HepG2 (cell line): Measurements from ENCODE around the gene KLF7. TPM values are rescaled to one million over a fixed set of nuclear protein-coding genes. Genes with fewer than 3 reads are reported as not detected.

Experiments
- ATAC-seq: fragments of 200-7000 bp; cut with Tn5 transposase; 3 replicates; pipeline ENCODE4 v1.9.1; 2020; ENCODE audit warnings: mild to moderate bottlenecking, moderate library complexity
- BruUV-seq: library from RNA; stranded (reverse); fragments of 400-500 nt; replicated peaks from 2 replicates; lab custom pipeline; 2021; lab: Mats Ljungman, UMichigan
- CTCF ChIA-PET: fragments of 300-600 bp; formaldehyde crosslinking; extraction: SDS; loops from one replicate; lab custom pipeline; 2021; ENCODE audit warnings: low total read pairs, inconsistent platforms, low intra/inter-chr PET ratio; lab: Yijun Ruan, JAX
- POLR2A ChIA-PET: fragments of 350-600 bp; sonication (Branson Sonifier 250); formaldehyde crosslinking; loops from one replicate; lab custom pipeline; 2020; ENCODE audit warnings: antibody characterized with exemption, inconsistent platforms; lab: Yijun Ruan, JAX
- DNase-seq: peaks from one replicate; pipeline ENCODE4 v3.0.0-alpha.2; 2015; ENCODE audit warnings: low spot score
- FAIRE-seq: peaks from 3 replicates; lab custom pipeline; 2011; peaks lifted over from hg19 to GRCh38; lab: Jason Lieb, UNC
- H2AFZ ChIP-seq: one replicate; pipeline ENCODE4 v1.6.1; 2011; ENCODE audit warnings: low read length, inconsistent platforms
- H3K27ac ChIP-seq: fragments of 300-600 bp; 3 replicates; pipeline ENCODE4 v1.8.0; 2011; ENCODE audit warnings: mixed run types, mild to moderate bottlenecking, mixed read lengths, low read length, inconsistent platforms; ENCODE audit not compliant: insufficient read depth; ENCODE audit errors: extremely low read length
- H3K27me3 ChIP-seq, 2 experiments: fragments of 200-600 bp in 1 of 2; 2 replicates in 1 of 2; 3 replicates in 1 of 2; pipeline versions ENCODE4 v1.6.0 to v1.8.0; 2011; ENCODE audit warnings: low read length in 2 of 2, mild to moderate bottlenecking in 2 of 2, moderate library complexity in 2 of 2, inconsistent platforms in 1 of 2; ENCODE audit not compliant: insufficient read depth in 2 of 2, control insufficient read depth in 1 of 2
- H3K36me3 ChIP-seq, 2 experiments: fragments of 200-600 bp in 1 of 2; replicated peaks in 1 of 2; 2 replicates in 1 of 2; 3 replicates in 1 of 2; pipeline versions ENCODE4 v1.5.1 to v1.8.0; 2011; ENCODE audit warnings: low read length in 2 of 2, inconsistent platforms in 1 of 2; ENCODE audit not compliant: insufficient read depth in 2 of 2, control insufficient read depth in 1 of 2
- H3K4me1 ChIP-seq: 2 replicates; pipeline ENCODE4 v1.5.1; 2012; ENCODE audit warnings: low read length, inconsistent platforms; ENCODE audit not compliant: insufficient read depth
- H3K4me2 ChIP-seq: 2 replicates; pipeline ENCODE4 v1.6.0; 2011; ENCODE audit warnings: low read depth, low read length, inconsistent platforms
- H3K4me3 ChIP-seq, 3 experiments: fragments of 200-600 bp in 1 of 3; sonication (generic), shearing (Covaris generic) in 1 of 3; replicated peaks in 1 of 3; 2 replicates each; pipeline ENCODE4 v1.5.1; 2011 to 2016; ENCODE audit warnings: low read length in 3 of 3, inconsistent platforms in 2 of 3, low read depth in 2 of 3, mild to moderate bottlenecking in 2 of 3, control low read depth in 1 of 3, mixed read lengths in 1 of 3; ENCODE audit not compliant: insufficient read depth in 1 of 3
- H3K79me2 ChIP-seq: one replicate; pipeline ENCODE4 v1.6.1; 2011; ENCODE audit warnings: low read length, inconsistent platforms; ENCODE audit not compliant: insufficient read depth
- H3K9ac ChIP-seq: 2 replicates; pipeline ENCODE4 v1.6.0; 2011; ENCODE audit warnings: mild to moderate bottlenecking, low read depth, low read length, inconsistent platforms; ENCODE audit not compliant: insufficient read depth
- H3K9me3 ChIP-seq: 2 replicates; pipeline ENCODE4 v1.5.1; 2012; ENCODE audit warnings: mild to moderate bottlenecking, low read length
- H4K20me1 ChIP-seq: 2 replicates; pipeline ENCODE4 v1.6.0; 2011; ENCODE audit warnings: inconsistent platforms, mild to moderate bottlenecking, low read length, moderate library complexity; ENCODE audit not compliant: insufficient read depth
- CREB1 ChIP-seq, 2 experiments: fragments of 450-650 bp in 1 of 2; IDR thresholded peaks; 2 replicates each; pipeline ENCODE4 v1.6.1; 2016 to 2017; ENCODE audit warnings: control low read depth in 1 of 2, mild to moderate bottlenecking in 1 of 2, missing compliant biosample characterization in 1 of 2, missing genetic modification characterization in 1 of 2
- ETV5 ChIP-seq: IDR thresholded peaks from 2 replicates; pipeline ENCODE4 v1.6.1; 2018; ENCODE audit warnings: missing biosample characterization, missing genetic modification reagents, inconsistent platforms, borderline replicate concordance
- HES4 ChIP-seq: sonication (generic); formaldehyde crosslinking; IDR thresholded peaks from 2 replicates; pipeline ENCODE4 v1.9.0; 2021; ENCODE audit warnings: mild to moderate bottlenecking, missing genetic modification reagents, borderline replicate concordance
- HNRNPH1 ChIP-seq: fragments of 200-400 bp; formaldehyde crosslinking; optimal IDR thresholded peaks from 2 replicates; pipeline ENCODE3; 2017; ENCODE audit warnings: mild to moderate bottlenecking, low read depth, low read length
- KLF11 ChIP-seq: IDR thresholded peaks from 2 replicates; pipeline ENCODE4 v1.6.1; 2016; ENCODE audit warnings: missing compliant biosample characterization
- KMT2B ChIP-seq: IDR thresholded peaks from 2 replicates; pipeline ENCODE4 v1.6.1; 2016; ENCODE audit warnings: missing genetic modification reagents, missing compliant biosample characterization
- ZBTB42 ChIP-seq: sonication (generic); formaldehyde crosslinking; IDR thresholded peaks from 2 replicates; pipeline ENCODE4 v1.5.0; 2020; ENCODE audit warnings: mild to moderate bottlenecking, missing genetic modification reagents
- ZFAT ChIP-seq: sonication (generic); formaldehyde crosslinking; conservative IDR thresholded peaks from 2 replicates; pipeline ENCODE4 v1.8.1; 2023; ENCODE audit warnings: missing genetic modification reagents, inconsistent platforms
- ZNF34 ChIP-seq: sonication (generic); formaldehyde crosslinking; IDR thresholded peaks from 2 replicates; pipeline ENCODE4 v1.4.0; 2020; ENCODE audit warnings: mild to moderate bottlenecking, missing genetic modification reagents, borderline replicate concordance
- ZNF598 ChIP-seq: sonication (generic); formaldehyde crosslinking; IDR thresholded peaks from 2 replicates; pipeline ENCODE4 v1.5.1; 2020; ENCODE audit warnings: mild to moderate bottlenecking, missing genetic modification reagents, borderline replicate concordance
- WGBS: methylation state at CpG from one replicate; pipeline ENCODE4 v1.1.6; 2017; ENCODE audit warnings: low lambda C conversion rate; 5-methylcytosine and 5-hydroxymethylcytosine counted together
- in situ Hi-C: cut with HindIII; loops from 2 replicates; pipeline ENCODE4 v1.10.0; 2017; ENCODE audit warnings: low pct_unique_long_range_greater_than_20kb; ENCODE audit not compliant: extremely low pct_ligation_motif_present
- intact Hi-C: fragments of 100-400 bp; cut with micrococcal nuclease; formaldehyde crosslinking; loops from one replicate; pipeline ENCODE4 v1.10.0; 2022; ENCODE audit not compliant: unreplicated experiment
- polyA plus RNA-seq, 8 experiments: library from polyadenylated mRNA; depleted of rRNA in 3 of 8; stranded (reverse) in 7 of 8; unstranded in 1 of 8; fragments of >200 nt; fragmentation: Illumina TruSeq in 4 of 8; extraction: Trizol in 4 of 8; gene quantifications; 2 replicates each; pipeline versions ENCODE4 v1.2.1 to v1.2.3, GENCODE V29; 2011 to 2016; ENCODE audit warnings: low read depth in 4 of 8, missing spikeins in 1 of 8, mixed read lengths in 1 of 8; ENCODE audit not compliant: insufficient read depth in 1 of 8
- total RNA-seq, 5 experiments: library from RNA; depleted of rRNA; stranded (reverse); fragments of >200 nt; fragmentation: Illumina TruSeq; extraction: Trizol; gene quantifications; 2 replicates each; pipeline ENCODE4 v1.2.3, GENCODE V29; 2016; ENCODE audit warnings: low read depth in 1 of 5
- TF ChIP-seq, protein P1 (sequence below): sonication (generic); formaldehyde crosslinking; IDR thresholded peaks from 2 replicates; pipeline ENCODE4 v1.4.0; 2020; ENCODE audit warnings: missing genetic modification reagents
- TF ChIP-seq, protein P2 (sequence below): sonication (generic); formaldehyde crosslinking; IDR thresholded peaks from 2 replicates; pipeline ENCODE4 v1.5.0; 2020; ENCODE audit warnings: mild to moderate bottlenecking, low read depth, missing genetic modification reagents, borderline replicate concordance
- TF ChIP-seq, protein P3 (sequence below): sonication (generic); formaldehyde crosslinking; IDR thresholded peaks from 2 replicates; pipeline ENCODE4 v1.5.0; 2020; ENCODE audit warnings: missing genetic modification reagents, mild to moderate bottlenecking, borderline replicate concordance
- TF ChIP-seq, protein P4 (sequence below): sonication (generic); formaldehyde crosslinking; IDR thresholded peaks from 2 replicates; pipeline ENCODE4 v1.4.0; 2020; ENCODE audit warnings: missing genetic modification reagents, mild to moderate bottlenecking, borderline replicate concordance

KLF7 gene
- total and polyA plus RNA-seq, 2 of the 13 experiments (the other 11 are each of a cell fraction or from before 2014, with no cell fraction given) = 2.6 to 5.4 TPM

DNA sequence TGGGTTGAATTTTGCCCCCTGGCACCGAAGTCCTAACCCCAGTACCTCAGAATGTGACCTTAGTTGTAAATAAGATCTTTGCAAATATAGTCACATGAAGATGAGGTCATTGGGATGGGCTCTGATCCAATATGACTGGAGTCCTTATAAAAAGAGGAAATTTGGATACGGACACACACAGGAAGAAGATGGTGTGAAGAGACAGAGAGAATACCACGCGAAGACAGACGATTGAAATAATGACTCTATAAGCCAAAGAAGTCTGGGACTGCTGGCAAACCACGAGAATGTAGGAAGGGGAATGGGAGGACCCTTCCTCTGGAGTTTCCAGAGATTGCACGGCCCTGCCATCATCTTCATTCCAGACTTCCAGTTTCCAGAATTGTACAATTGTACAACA lies 127.9 kb downstream of the KLF7 start:
- no TSS peak for BruUV-seq
- H3K9ac ChIP-seq = no peak overlapping the region
- no peak for DNase-seq
- H2AFZ ChIP-seq = no peak overlapping the region
- H3K4me3 ChIP-seq = no peak overlapping the region
- H3K4me2 ChIP-seq = no peak overlapping the region
- POLR2A ChIA-PET = no interaction called here
- H3K9me3 ChIP-seq = no peaks in the 10 kb centered on the region
- 0 out of 5 replicates have a peak, but pooled peaks cover 0 to 8% of the 10 kb centered on the region in 2 experiments for H3K27me3 ChIP-seq
- H3K79me2 ChIP-seq = no peaks in the 10 kb centered on the region
- intact Hi-C loops = no loop called here
- 50% methylated on average over 7 of the region's 7 CpGs for WGBS
- ATAC-seq = no peak
- in situ Hi-C loops = no loop called here
- no peaks in the 10 kb centered on the region for H3K4me1 ChIP-seq
- no peak overlapping the region for H3K27ac ChIP-seq
- H3K36me3 ChIP-seq = no peaks in the 10 kb centered on the region
- CTCF ChIA-PET = no interaction called here
- FAIRE-seq = no peak
- no peaks in the 10 kb centered on the region for H4K20me1 ChIP-seq
- TF ChIP-seq ZNF598 (CRISPR knock-in tag) (no peak), CREB1 (IDR thresholded peaks at IDR 0.05) (no peak), CREB1 (CRISPR knock-in tag; IDR thresholded peaks at IDR 0.05) (no peak), ETV5 (CRISPR knock-in tag) (no peak), HES4 (CRISPR knock-in tag) (no peak), KMT2B (CRISPR knock-in tag) (no peak), KLF11 (CRISPR knock-in tag) (no peak), ZBTB42 (CRISPR knock-in tag) (no peak), ZNF34 (no peak), HNRNPH1 (no peak), ZFAT (CRISPR knock-in tag) (no peak)
- TF ChIP-seq, protein P1, sequence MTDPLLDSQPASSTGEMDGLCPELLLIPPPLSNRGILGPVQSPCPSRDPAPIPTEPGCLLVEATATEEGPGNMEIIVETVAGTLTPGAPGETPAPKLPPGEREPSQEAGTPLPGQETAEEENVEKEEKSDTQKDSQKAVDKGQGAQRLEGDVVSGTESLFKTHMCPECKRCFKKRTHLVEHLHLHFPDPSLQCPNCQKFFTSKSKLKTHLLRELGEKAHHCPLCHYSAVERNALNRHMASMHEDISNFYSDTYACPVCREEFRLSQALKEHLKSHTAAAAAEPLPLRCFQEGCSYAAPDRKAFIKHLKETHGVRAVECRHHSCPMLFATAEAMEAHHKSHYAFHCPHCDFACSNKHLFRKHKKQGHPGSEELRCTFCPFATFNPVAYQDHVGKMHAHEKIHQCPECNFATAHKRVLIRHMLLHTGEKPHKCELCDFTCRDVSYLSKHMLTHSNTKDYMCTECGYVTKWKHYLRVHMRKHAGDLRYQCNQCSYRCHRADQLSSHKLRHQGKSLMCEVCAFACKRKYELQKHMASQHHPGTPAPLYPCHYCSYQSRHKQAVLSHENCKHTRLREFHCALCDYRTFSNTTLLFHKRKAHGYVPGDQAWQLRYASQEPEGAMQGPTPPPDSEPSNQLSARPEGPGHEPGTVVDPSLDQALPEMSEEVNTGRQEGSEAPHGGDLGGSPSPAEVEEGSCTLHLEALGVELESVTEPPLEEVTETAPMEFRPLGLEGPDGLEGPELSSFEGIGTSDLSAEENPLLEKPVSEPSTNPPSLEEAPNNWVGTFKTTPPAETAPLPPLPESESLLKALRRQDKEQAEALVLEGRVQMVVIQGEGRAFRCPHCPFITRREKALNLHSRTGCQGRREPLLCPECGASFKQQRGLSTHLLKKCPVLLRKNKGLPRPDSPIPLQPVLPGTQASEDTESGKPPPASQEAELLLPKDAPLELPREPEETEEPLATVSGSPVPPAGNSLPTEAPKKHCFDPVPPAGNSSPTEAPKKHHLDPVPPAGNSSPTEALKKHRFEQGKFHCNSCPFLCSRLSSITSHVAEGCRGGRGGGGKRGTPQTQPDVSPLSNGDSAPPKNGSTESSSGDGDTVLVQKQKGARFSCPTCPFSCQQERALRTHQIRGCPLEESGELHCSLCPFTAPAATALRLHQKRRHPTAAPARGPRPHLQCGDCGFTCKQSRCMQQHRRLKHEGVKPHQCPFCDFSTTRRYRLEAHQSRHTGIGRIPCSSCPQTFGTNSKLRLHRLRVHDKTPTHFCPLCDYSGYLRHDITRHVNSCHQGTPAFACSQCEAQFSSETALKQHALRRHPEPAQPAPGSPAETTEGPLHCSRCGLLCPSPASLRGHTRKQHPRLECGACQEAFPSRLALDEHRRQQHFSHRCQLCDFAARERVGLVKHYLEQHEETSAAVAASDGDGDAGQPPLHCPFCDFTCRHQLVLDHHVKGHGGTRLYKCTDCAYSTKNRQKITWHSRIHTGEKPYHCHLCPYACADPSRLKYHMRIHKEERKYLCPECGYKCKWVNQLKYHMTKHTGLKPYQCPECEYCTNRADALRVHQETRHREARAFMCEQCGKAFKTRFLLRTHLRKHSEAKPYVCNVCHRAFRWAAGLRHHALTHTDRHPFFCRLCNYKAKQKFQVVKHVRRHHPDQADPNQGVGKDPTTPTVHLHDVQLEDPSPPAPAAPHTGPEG (CRISPR knock-in tag) = no peak
- TF ChIP-seq, protein P2, sequence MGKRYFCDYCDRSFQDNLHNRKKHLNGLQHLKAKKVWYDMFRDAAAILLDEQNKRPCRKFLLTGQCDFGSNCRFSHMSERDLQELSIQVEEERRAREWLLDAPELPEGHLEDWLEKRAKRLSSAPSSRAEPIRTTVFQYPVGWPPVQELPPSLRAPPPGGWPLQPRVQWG (CRISPR knock-in tag) = no peak
- TF ChIP-seq, protein P3, sequence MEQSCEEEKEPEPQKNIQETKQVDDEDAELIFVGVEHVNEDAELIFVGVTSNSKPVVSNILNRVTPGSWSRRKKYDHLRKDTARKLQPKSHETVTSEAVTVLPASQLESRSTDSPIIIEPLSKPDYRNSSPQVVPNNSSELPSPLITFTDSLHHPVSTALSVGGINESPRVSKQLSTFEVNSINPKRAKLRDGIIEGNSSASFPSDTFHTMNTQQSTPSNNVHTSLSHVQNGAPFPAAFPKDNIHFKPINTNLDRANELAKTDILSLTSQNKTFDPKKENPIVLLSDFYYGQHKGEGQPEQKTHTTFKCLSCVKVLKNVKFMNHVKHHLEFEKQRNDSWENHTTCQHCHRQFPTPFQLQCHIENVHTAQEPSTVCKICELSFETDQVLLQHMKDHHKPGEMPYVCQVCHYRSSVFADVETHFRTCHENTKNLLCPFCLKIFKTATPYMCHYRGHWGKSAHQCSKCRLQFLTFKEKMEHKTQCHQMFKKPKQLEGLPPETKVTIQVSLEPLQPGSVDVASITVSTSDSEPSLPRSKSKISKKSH (CRISPR knock-in tag) = no peak
- TF ChIP-seq, protein P4, sequence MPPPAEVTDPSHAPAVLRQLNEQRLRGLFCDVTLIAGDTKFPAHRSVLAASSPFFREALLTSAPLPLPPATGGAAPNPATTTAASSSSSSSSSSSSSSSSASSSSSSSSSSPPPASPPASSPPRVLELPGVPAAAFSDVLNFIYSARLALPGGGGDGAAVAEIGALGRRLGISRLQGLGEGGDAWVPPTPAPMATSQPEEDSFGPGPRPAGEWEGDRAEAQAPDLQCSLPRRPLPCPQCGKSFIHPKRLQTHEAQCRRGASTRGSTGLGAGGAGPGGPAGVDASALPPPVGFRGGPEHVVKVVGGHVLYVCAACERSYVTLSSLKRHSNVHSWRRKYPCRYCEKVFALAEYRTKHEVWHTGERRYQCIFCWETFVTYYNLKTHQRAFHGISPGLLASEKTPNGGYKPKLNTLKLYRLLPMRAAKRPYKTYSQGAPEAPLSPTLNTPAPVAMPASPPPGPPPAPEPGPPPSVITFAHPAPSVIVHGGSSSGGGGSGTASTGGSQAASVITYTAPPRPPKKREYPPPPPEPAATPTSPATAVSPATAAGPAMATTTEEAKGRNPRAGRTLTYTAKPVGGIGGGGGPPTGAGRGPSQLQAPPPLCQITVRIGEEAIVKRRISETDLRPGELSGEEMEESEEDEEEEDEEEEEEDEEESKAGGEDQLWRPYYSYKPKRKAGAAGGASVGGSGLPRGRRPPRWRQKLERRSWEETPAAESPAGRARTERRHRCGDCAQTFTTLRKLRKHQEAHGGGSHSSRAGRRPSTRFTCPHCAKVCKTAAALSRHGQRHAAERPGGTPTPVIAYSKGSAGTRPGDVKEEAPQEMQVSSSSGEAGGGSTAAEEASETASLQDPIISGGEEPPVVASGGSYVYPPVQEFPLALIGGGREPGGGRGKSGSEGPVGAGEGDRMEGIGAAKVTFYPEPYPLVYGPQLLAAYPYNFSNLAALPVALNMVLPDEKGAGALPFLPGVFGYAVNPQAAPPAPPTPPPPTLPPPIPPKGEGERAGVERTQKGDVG (CRISPR knock-in tag) = no peak
